KG1 (cell line): ENCODE results near the gene SERPINA10.
"Not testable (repeated sequence)": the region's sequence is repeated elsewhere in the genome, so short reads cannot be mapped to it uniquely, and the experiment has no call there.

Experiments used
- DNase-seq: peaks from one replicate; lab custom pipeline; 2025; lab: John Stamatoyannopoulos, UW

Gene SERPINA10

DNA sequence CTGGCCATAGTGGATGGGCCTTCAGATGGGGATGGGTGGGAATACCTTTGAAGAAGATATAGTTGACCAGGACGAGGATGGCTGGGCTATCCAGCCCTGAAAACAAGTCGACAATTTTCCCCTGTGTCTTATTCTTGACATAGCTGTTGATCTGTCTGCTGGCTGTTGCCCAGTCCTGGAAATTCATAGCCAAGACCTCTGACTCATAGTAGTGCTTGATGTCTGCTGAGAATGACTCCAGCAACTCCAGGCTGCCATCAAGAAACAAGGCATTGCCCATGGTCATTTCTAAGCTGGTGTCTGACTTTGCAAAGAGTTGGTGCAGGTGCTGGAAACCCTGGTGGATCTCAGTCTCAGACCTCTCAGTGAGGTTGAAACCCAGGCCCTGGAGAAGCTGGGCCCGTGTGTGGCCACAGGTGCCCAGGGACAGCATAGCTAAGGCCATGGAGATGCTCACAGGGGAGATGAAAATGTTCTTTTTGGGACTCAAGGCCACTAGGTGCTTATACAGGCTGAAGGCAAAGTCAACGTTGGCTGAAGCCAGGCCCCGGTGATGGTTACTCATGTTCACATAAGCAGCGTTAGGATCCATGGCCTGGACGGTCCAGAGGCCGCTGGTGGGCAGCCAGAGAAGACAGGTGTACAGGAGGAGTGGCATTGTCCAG is 21.1 kb upstream of the SERPINA10 start:
- DNase-seq, result no peak

DNA sequence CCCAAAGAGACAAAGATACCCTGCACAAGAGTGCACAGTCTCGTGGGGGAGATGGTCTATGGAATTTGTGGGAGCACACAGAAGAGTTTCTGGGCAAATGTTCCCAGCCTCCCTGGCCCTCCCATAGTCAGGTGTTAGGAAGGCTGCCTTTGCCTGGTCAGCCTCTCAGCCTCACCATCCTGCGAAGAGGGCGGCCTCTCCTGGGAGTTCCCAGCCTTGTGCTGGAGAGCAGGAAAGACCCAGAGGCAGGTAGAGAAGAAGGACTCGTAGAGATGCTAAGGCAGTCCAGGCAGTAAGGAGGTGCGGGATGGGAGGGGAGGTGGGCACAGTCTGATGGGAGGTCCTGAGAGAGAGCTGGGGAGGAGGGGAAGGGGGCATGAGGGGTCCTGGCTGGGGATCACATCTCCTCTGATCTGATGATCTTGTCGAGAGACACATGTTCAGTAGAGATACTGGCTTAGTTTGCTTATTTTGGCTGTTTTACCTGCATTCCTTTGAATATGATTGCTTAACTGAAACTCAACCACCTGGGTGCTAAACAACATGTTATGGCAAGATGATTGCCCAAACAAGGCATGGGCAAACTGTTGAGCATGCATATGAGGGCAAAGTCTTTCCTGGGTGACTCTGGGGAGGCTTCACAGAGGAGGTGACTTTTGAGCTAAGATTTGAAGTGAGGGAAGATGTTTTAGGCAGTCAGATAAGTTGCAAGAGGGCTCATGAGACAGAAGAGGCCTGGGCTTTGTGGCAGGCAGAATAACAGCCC is 19.6 kb upstream of the SERPINA10 start:
- no peak for DNase-seq

DNA sequence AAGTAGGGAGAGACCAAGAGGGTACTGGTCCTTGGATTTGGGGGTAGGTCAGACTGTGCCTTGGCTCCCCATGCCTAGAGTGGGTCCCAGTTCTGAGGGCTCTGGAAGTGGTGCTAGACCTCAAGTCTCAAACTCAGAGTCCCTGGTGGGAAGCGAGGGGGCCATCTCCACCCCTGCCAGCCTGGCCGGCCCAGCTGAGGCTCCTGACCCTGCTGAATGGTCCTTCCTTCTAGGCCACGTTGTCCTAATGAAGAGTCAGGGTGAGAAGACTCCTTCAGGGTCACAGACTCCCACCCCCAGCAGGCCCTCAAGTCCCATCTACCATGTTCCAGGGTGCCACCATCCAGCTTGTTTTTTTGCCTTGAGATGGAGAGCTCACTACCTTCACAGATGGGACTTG is 17.2 kb upstream of the SERPINA10 start:
- no peak for DNase-seq

DNA sequence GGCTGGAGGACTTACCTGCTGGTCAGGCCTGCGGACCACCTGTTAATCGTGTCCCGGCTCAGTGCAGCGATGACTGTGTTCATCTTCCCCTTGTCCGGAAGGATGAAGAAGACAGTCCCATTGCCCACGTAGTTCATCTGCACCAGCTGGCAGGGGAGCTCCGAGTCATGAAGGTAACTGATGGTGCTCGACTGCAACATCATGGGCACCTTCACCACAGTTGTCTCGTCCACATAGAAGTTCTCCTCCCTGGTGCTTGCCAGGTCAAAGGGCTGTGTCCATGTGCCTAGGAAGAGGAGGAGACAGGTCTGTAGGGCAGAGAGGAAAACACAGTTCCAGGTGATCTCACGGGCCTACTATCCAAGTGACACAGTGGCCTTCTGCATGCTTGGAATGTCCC is 16.7 kb upstream of the SERPINA10 start:
- no peak for DNase-seq

DNA sequence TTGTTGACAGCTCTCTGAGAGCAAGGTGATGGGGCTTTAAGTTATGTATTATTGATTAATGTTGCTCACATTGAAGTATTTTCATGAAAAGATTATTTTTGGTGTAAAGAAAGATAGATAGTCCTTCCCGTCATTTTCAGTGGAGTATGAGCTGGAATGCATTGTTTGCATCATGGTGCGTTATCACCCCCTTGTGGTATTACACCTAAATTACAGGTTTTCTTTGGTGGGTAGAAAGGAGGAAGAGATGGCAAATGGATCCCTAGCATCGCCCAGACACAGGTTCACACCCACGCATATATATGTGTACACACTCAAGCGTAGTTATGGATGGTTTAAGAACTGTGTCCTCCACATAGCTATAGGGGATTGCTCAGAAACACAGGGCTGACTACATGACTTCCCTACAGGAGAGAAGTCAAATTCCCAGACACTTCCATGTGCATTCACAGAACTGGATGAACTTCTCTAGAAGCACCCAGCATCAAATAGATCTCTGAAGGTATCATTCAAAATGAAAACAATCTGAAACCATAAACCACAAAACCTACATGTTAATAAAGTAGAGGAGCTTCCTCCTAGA is 14.4 kb upstream of the SERPINA10 start:
- DNase-seq, result no peak

DNA sequence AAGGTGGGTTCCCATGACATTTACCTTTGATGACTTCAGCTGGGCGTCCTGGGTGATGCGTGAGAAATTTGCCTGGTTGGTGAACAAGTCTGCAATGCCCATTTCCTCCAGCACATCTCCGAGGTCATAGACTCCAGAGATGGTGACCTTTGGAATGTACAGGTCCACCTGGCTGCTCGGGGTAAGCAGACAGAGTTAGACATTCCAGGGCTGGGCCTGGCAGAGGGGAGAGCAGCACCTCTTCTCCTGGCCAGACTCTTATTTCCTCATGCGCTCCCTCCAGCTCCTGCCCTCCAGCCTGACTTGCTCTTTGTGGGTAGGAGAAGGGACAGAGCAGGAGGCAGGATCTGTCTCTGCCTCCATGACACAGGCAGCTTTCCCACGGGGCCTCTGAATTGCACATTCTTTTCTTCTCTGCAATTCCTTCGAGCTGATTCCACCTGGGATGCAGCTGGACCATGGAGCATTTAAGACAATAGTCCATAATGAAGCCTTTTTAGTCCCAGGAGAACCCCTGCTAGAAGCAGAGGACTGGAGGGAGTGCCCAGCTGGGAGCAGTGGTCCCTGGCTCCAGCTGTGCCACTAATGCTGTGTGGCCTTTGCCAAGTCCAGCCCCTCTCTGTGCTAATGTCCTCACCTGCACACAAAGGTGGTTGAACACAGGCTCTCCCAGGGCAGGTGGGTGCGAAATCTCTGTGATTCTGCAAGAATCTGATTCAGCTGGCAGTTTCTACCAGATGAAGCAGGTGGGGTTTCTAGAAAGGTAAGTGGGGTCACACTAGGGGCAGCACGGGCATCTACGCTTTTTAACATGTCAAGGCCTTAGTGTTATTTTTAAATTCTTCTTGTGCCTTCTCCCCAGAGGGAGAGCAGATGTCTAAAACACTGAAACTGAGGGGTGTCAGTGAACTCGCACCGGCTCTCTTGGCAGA is 13.2 kb upstream of the SERPINA10 start:
- DNase-seq, result no peak

DNA sequence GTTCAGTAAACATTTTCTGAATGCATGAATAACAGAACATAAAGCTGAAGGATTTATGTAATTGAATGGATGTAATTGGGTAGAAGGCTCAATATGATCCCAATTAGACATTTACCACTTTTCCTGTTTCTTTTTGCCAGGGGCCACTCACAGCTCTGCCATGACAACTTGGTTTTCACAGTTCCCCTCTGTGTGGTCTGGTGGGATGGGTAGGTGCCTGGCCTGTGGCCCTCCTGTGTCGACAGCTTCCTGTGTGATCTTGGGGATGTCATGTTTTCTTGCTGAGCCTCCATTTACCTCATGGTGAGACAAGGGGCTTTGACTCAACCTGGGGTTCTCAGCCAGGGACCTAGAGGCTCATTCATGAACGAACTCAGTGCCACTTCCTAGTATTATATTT is 12.6 kb upstream of the SERPINA10 start:
- no peak for DNase-seq

DNA sequence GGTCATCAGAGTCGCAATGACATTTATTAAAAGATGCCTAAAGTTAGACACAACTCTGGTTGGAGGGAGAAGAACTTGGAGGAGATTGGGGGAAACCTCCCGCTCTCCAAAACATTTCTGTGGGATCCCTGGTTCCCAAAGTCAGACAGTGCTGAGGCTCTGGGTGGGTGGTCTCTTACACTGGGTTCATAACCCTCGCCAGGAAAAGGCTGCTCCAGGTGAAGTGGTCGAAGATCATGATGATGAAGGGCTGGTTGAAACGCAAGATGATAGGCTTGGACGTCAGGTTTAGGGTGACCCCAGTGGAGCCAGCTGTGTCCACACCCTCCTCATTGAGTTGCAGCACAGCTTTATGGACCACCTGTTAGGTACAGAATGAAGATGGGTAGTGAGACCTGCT is 11.2 kb upstream of the SERPINA10 start:
- no peak for DNase-seq

DNA sequence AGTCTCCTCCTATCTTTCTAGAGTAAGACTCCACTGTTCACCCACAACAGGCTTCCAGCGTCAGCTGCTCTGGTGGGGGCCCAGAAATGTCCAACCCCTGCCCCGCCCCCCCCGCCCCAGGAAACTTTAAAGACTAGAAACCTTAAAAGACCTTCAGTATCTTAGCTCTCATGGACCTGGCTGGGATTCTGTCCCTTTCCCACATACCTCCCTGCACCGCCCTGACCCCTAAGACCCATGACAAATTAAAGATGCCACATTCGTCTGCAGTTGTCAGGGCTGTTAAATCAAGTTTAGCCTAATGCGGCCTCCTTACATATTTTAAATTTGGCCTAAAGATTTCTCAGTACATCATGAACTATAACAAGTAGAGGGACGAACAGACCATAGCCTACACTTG is 10.0 kb upstream of the SERPINA10 start:
- DNase-seq, result no peak

DNA sequence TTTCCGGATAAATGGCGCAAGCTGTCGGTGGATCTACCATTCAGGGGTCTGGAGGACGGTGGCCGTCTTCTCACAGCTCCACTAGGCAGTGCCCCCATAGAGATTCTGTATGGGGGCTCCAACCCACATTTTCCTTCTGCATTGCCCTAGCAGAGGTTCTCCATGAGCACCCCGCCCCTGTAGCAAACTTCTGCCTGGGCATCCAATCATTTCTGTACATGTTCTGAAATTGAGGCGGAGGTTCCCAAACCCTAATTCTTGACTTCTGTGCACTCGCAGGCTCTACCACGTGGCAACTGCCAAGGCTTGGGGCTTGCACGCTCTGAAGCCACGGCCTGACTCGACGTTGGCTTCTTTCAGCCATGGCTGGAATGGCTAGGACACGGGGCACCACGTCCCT is 5.1 kb upstream of the SERPINA10 start:
- no peak for DNase-seq

DNA sequence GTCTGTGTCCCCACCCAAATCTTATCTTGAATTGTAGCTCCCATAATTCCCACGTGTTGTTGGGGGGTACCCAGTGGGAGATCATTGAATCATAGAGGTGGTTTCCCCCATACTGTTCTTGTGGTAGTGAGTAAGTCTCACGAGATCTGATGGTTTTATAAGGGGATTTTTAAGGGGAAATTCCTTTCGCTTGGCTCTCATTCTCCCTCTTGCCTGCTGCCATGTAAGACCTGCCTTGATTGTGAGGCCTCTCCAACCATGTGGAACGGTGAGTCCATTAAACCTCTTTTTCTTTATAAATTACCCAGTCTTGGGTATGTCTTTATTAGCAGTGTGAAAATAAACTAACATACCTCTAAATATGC is 3.1 kb upstream of the SERPINA10 start:
- not testable (repeated sequence) for DNase-seq

DNA sequence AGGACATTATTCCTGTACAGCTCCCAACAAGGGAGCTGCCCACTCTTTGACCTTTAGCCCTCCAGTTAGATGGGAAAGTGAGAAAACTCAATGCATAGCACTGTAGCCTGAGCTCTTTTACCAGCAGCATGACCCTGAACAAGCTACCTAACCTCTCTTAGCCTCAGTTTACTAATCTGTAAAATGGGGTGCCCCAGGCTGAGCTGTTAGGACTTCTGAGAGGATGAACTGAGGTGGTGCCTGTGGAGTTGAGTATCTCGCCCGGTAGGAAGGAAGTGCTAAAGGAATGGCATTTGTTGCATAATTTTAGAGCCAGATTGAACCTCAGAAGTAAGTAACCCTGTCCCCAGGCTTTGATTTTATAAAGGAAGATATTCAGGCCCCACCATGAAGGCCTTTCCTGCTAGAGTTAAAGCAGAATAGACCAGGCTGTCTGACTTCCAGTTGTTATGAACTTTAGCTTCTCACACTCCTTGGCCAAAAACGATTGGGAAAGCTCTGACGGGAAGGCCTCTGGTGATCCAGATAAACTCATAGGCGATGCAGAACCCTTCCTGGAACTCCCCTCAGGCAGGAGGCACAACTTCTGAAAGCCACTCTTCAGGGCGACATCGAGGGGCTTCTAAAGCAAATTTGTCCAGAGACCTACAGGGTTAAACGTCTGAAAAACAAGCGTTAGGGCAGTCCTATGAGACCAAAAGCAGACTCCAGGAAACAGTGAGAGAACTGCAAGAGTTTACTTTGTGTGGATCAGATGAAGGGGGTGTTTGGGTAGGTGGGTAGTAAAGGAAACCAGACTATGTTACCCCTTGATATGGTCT is 2.5 kb upstream of the SERPINA10 start:
- DNase-seq, result no peak

DNA sequence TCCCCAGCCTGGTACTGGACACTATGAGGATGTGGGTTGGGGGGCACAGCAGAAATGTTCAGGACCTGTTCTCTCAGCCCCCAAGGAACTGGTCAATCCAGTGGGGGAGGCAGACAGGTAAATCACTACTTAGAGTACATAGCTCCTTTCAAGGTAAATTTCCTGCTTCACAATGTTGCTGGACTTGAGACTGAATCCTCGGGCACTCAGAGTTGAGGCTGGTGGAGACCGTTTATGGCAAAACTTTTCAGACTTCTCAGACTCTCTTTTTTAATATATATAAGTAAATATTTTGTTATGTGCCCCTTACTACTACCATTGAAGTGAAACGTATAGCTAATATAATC is 483 bp upstream of the SERPINA10 start:
- DNase-seq, result no peak

DNA sequence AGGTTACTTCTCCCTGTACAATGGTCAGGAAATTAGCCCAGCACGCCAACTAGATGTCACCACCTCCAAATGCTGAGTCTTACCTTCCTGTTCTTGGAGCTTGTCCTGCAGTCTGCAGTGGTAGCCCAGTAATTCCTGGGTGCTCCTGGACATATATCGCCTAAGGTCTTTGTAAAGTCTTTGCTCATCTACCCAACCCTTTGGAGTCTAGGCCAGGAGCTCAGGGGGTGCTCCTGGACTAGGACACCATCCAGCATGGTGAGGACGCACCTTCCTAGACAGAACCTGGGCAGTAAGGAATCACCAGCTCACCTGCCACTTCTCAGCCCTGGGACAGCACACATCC is 569 bp downstream of the SERPINA10 start:
- no peak for DNase-seq

DNA sequence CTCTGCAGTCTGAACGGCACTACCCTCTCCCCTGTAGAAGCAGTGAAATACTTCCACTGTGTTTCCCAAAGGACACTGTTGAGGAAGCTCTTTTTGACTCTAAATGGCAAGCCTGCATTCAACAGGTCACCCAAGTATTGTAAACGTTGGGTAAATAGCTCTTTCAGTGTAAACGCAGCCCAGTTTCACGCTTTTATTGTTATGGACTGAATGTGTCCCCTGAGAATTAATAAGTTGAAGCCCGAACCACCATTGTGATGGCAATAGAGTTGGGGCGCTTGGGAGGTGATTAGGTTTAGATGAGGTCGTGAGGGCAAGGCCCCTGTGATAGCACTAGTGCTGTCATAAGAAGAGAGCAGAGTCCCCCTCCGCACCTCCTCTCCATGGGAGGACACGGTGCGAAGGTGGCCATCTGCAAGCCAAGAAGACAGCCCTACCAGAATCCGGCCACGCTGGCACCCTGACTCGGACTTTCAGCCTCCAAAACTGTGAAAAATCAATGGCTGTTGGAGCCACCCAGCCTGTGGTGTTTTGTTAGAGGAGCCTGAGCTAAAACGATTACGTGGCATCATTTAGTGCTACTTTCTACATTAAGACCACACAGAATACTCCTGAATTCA is 1.1 kb downstream of the SERPINA10 start:
- no peak for DNase-seq

DNA sequence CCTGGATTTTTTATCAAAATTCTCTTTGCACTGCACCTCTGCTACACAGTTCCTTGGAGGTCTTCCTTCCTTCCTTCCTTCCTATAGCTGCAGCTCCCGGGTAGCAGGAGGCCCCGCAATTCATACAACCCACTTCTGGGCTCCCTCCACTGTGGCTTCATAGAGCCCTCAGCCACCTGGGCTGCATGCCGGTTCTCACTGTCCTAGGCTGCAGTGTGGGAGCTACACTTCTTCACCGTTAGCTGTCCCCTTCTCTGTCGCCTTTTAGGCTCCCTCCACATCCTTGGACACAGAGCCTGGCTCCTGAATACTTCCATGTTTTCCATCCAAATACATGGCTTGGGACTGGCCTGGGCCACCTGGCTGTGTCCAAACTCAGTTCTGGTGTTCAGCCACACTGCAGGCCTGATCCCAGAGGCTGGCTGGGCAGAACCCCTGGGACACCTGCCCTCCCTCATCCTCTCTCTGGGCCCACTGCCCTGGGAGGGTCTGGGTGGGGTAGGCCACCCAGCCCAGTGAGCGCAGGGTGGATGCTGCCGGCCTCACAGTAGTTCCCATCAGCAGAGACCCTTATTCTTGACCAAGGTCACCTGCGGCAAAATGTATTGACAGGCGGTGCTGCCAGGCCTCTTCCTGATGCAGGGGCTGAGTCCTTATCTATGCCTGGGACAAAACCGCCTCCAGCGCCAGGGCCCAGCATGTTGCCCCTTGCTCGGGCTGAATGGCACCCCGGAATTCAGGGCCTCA is 1.7 kb downstream of the SERPINA10 start:
- DNase-seq, result no peak

DNA sequence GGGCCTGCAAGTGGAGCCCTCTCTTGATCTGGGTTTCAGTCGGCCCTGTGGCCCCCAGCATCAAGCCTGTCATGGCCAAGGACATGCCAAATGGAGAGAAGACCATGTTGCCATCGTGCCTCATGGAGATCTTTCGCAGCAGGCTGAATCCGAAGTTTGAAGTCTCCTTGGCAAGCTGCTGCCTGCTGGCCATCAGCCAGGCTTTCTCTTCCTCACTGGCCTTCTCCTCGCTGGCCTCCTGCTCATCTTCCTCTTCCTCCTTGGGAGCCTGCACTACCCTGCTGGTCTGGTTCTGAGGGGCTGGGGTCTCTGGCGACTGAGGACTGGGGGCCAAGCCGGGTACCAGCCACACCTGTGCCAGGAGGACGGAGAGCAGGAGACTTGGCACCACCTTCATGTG is 2.9 kb downstream of the SERPINA10 start:
- DNase-seq, result no peak

DNA sequence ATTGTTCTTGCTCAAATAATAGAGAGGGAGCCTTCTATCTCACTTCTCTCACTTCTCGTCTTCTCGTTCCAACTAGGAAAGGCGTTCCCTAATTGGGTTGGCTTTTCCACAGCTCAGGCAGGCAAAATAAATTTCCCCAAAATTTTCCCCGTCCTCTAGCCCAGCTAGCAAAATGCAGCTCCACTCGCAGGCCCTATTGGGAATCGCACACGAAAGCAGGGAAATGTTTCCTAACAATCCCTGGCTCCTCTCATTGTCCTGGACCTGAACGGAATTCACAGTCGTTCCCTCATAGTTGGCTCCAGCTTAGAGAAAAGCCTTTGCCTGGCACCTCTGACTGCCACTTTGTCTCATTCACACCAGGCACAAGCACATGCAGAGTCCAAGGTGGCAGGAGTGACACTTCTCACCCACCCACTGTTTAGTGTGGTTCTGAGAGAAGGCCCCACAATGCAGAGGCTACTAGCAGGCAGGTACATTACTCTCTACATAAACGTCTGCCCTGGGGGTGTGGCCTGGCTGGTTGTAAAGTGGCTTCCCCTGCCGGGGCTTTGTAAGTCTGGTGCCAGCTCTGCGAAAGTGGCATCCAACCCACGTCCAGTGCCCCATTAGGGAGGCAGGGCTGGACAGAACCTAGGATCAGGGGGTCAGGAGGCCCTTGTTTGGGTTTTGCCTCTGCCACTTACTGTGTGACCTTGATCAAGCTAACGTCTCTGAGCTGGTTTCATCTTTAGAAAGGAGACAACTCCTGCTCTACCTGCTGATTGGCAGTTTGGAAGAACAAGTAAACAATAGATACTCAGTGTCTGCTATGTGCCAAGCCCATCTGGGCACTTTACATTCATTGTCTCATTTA is 4.2 kb downstream of the SERPINA10 start:
- no peak for DNase-seq

DNA sequence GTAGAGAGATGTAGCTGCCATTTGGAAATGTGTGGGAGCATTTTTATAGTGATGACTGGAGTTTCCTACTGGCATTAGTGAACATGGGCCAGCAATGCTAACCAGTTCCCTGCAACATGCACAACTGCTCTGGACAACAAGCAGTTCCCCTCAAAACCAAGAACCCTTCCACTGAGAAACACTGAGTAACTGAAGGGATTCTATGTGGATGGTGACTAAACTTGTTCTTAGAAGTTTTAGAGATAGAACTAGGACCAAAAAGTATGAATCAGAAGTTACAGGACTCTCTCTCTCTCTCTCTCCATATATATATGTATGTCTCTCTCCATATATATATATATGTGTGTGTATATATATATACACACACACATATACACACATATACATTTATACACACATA is 7.9 kb downstream of the SERPINA10 start:
- no peak for DNase-seq

DNA sequence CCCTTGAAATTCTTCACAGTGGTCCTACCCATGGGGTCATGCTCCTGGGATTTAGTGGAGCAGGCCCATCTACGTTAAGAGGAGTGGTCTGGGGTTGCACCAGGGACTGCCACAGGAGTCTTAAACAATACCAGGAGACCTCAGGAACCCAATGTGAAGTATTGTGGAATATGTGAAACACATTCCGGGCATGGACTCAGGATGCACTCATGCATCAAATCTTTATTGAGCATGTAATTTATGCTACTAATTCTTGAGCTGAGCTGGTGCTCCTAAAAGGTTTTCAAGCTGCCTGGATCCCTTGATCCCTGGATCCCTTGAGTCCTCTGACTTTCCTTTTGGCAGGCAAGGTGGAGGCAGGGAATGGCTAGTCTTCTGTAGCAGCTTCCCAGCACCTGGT is 8.8 kb downstream of the SERPINA10 start:
- DNase-seq, result no peak
